NCI-H1092 treated with DMSO at 0.1 percent for 48 hours (cell line): ENCODE results near the gene MYH3.

ENCODE experiments used
- DNase-seq: peaks from one replicate; lab custom pipeline; 2025; lab: John Stamatoyannopoulos, UW

Gene MYH3

DNA sequence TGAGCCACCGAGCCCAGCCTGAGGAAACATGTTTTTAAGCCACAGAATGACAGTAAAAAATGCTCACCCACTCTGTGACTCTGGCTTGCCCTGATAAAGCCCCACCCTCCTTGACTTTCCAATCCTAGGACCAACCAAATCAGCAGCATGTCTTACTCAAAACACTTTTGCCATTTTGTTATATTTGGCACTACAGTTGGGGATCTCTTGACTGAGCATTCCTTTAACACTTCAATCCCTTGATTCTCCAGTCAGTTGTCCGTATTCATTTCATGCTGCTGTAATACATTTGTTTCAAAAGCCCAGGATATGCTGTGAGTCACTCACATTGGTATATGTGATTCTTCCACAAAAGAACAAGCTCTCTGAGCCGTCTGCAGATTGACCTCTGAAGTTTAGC is 8.2 kb downstream of the MYH3 start:
- no peak for DNase-seq

GRCh38 chr17:10648381-10648780 is 8.7 kb downstream of the MYH3 start:
- DNase-seq, result no peak

DNA sequence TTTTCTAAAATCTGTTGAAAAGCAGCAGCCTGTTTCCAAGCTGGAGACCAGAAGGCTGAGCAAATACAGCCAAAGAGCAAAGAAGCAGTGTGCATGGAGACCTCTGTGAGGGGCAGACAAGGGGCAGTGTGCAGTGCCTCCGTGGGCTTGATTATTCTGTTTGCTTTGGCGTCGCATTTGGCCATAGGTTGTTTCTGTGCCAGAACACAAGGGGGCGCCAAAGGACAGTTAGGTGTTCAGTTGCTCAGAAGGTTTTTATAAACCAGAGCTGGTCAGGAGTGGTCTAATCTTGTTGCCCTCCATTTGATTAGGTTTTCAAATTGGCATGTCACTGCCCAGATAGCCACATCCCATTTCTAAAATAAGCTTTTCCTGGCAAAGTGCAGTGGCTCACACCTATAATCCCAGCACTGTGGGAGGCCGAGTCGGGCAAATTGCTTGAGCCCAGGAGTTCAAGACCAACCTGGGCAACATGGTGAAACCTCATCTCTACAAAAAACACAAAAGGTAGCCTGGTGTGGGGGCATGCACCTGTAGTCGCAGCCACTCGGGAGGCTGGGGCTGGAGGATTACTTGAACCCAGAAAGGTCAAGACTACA is 10.6 kb downstream of the MYH3 start:
- DNase-seq, result peak; percentile 28

GRCh38 chr17:10640475-10640874 is 16.6 kb downstream of the MYH3 start:
- DNase-seq, result no peak

DNA sequence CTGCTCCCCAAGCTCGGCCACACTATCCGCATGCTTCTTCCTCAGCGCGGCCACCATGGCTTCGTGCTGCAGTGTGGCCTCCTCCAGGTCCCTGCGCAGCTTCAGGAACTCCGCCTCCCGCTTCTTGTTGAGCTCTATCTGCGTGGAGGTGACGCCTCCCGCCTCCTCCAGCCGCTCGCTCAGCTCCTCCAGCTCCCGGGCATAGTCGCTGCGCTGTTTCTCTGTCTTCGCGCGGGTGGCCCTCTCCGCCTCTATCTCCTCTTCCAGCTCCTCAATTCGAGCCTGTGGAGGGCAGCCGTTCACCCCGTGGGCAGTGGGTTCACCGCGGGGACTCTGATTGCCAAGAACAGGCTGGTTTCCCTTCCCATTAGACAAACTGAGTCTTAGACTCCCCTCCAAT is 19.0 kb downstream of the MYH3 start:
- no peak for DNase-seq

DNA sequence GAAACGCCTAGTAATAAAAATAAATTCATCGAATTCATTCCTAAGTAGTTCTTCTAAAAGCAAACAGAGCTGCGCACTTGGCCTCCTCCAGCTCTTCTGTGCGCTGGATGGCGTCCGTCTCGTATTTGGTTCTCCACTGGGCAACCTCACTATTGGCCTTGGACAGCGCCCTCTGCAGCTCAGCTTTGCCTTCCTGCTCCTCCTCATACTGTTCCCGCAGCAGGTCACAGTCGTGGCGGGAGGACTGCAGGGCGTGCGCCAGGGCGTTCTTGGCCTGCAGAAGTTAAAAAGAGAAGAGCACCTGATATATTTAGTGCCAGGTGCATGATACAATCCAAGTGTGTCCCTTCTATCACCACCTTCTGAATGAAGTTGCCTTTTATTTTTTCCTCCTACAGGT is 21.8 kb downstream of the MYH3 start:
- no peak for DNase-seq

GRCh38 chr17:10633738-10634379 is 23.2 kb downstream of the MYH3 start:
- DNase-seq, result no peak

- no peak for DNase-seq
These were observed 25.4 kb downstream of the MYH3 start for GRCh38 chr17:10631701-10632100.

DNA sequence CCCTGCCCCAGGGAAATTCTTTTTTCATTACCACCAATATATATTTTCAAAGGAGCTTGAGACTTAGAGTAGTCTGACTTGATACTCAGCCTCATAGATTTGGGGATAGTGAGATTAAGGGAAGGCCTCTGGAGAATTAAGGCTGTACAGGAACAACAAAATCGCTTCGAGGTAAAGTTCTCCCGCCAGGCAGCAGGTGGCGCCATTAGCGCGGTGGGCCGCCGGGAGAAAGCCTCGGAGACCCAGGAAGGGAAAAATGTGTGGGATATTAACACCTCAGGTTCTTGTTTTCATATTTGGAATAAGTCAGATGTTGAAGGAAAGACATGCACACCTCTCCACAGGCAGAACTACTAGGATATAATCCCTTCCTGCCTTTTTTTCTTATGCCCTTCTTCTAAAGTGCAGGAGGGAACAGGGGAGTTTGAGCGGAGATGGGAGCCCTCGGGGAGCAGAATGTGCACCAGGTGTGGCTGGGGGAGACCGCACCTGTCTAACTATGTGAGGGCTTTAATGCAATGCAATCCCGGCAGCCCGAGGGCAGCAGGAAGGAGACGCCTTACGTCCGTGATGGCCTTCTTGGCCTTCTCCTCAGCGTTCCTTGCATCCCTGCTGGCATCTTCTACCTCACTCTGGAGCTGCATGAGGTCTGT is 25.9 kb downstream of the MYH3 start:
- DNase-seq, result no peak

DNA sequence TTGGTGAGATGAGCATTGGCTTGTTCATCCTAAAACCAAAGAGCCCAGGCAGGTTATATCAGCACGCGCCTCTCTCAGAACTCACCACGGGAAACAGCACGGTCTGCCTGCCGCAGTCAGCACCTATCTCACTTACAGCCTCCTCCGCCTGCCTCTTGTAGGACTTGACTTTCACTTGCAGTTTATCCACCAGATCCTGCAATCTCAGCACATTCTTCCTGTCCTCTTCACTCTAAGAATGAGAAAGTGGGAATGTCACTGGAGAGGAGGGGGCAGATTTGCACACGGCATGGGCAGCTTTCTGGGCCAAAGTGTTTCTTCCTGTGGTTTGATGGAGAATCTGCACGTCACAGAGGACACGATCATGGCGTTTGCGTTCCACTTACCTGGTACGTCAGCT is 27.4 kb downstream of the MYH3 start:
- DNase-seq, result no peak

DNA sequence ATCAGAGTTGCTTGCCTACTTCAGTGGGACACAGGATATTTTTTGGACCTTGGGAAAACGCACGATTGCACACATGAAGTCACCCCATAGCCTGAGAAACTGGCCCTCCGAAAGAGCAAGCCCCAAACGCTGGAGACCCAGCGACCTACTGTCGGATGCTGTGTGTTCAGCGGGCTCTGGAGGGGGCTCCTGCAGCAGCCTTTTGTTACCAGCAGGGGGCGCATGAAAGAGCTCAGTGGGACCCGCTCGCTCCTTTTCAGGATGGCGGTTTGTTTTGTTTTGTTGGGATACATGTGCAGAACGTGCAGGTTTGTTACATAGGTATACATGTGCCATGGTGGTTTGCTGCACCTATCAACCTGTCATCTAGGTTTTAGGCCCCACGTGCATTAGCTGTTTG is 28.4 kb downstream of the MYH3 start:
- no peak for DNase-seq

GRCh38 chr17:10626390-10626789 is 30.7 kb downstream of the MYH3 start:
- DNase-seq, result no peak

DNA sequence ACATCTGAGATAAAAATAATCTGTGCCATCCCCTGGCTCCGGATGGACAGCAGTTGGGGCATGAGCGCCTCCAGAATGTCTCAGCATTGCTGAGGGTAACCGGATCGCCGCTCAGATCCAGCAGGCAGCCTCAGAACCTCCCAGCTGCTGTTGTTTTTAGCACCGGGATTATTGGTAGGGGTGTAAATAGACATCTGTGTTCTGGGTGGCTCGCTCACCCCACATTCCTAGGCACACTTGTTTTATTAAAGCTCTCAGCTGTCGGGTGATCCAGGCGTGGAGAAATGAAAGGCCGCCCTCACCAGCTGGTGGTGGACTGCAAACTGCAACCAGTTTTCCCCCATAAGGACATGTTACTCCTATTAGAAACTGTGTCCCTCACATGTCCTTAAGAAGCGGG is 32.1 kb downstream of the MYH3 start:
- DNase-seq, result no peak

- DNase-seq, result no peak
These were observed 33.3 kb downstream of the MYH3 start for GRCh38 chr17:10623737-10624338.

DNA sequence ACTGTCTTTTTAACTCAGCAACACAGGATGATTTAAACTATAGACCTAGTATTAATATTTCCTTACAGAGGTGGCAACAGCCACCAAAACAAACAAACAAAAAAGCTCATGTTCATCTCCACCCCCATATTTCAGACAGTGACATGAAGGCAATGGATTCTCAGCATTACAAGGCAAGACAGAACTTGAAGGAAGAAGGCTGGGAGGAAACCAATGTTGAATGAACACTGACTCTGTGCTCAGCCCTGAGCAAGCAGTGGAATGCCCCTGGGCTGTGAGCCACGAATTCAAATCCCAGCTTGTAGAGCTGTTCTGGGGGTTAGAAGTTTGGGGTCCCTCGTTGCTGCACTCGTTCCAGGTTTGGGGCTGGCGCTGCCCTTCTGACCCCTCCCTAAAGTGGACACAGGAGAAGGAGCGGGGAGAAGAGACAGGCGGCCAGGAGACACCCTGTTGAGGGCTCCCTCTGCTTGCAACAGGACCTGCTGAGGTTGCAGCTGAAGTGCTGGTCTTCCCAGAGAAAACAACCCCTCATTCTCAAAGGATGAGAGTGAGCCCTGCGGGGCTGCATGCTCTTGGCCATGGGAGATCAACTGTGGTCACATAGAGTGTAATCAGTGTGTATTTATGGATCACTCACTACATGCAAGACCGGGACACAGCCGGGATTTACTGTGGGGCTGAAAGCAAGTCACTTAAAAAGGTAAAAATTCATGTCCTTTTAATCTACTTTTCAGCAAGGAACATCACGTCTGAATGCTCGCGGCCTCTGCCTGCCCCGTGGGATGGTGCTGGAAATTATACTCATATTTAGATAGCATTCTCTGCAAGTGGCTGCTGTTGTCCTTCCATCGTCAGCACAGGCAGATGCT is 34.3 kb downstream of the MYH3 start:
- DNase-seq, result no peak

DNA sequence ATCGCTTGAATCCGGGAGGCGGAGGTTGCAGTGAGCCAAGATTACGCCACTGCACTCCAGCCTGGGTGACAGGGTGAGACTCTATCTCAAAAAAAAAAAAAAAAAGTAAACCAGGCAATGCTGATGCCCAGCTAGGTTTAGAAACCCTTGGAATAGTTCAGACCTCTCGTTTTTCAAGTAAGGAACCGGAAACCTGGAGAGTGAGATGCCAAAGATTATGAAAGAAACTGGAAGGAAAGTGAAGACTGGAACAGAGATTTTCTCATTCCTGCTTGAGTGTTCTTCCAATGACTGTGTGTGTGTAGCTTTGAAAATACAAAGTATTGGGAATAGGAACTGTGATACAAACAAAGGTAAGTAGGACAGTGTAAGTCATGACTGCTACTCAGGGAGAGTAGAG is 35.7 kb downstream of the MYH3 start:
- no peak for DNase-seq

DNA sequence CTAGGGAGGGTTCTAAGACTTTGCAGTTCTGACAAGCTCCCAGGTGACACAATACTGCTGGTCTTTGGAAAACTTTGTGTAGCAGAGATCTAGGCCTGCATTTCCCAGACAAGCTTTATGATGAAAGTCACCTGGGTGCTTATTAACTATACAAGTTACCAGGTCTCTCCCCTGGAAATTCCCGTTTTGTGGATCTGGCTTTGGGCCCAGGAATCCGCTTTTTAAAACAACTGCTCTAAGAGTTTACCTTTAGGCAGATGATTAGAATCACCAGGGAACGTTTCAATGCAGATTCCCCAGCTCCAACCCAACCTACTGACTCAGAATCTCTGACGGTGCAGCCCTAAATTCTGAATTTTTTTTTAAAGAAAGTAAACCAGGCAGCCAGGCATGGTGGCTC is 36.3 kb downstream of the MYH3 start:
- DNase-seq, result no peak

GRCh38 chr17:10618202-10618635 is 38.9 kb downstream of the MYH3 start:
- DNase-seq, result peak; percentile 8

GRCh38 chr17:10617120-10617505 is 40.0 kb downstream of the MYH3 start:
- no peak for DNase-seq

- DNase-seq, result peak; percentile 10
These were observed 40.5 kb downstream of the MYH3 start for GRCh38 chr17:10616502-10617119.

GRCh38 chr17:10614536-10615155 is 42.5 kb downstream of the MYH3 start:
- peak; percentile 19 for DNase-seq
